Activated naive CD8-positive, alpha-beta T cell treated with anti-CD3 and anti-CD28 coated beads, Interleukin-2, amount 50 U/mL, for 24 hours (primary cell): ENCODE data around the gene FBLN1.
"Not testable (repeated sequence)": the region's sequence is repeated elsewhere in the genome, so short reads cannot be mapped to it uniquely, and the experiment has no call there.

Source experiments
- ATAC-seq: fragments of 150-1000 bp; cut with Tn5 transposase; one replicate; pipeline ENCODE4 v1.10.0; 2021
- DNase-seq: peaks from one replicate; pipeline ENCODE4 v3.0.0; 2021
- H3K27ac Mint-ChIP-seq: one replicate; pipeline ENCODE4 v1.8.0; 2021; ENCODE audit warnings: mild to moderate bottlenecking, mixed read lengths
- H3K27me3 Mint-ChIP-seq: one replicate; pipeline ENCODE4 v1.8.0; 2021; ENCODE audit warnings: mixed read lengths
- H3K36me3 Mint-ChIP-seq: one replicate; pipeline ENCODE4 v1.8.0; 2021; ENCODE audit warnings: low read depth, mixed read lengths
- H3K4me1 Mint-ChIP-seq: one replicate; pipeline ENCODE4 v1.8.0; 2021; ENCODE audit warnings: mixed read lengths
- H3K4me3 Mint-ChIP-seq: one replicate; pipeline ENCODE4 v1.8.0; 2021; ENCODE audit warnings: mild to moderate bottlenecking, moderate library complexity, mixed read lengths
- H3K9me3 Mint-ChIP-seq: one replicate; pipeline ENCODE4 v1.8.0; 2021; ENCODE audit warnings: mixed read lengths

Gene FBLN1

DNA sequence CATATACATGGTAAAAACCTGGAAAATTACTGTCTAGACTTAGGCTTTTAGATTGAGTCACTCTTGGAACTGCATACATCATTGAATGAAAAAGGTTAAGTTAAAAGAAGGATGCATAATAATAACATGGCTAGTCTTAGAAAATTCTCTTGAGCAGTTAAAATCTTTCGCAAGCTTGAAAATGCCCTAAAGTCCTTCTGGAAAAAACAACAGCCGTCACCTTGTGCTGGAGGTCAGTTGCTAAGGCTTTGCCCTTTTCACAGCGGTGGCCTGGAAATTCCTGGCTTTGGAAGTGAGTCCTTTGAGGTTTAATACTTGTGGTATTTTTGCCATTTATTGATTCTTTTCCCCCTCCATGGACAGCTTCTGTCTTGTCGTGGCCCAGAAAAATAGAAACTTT, 17.4 kb upstream of the FBLN1 start:
- Mint-ChIP-seq H3K9me3 (no peaks in the 10 kb centered on the region), H3K27me3 (peaks cover 12% of the 10 kb centered on the region), H3K4me3 (no peak overlapping the region)

DNA sequence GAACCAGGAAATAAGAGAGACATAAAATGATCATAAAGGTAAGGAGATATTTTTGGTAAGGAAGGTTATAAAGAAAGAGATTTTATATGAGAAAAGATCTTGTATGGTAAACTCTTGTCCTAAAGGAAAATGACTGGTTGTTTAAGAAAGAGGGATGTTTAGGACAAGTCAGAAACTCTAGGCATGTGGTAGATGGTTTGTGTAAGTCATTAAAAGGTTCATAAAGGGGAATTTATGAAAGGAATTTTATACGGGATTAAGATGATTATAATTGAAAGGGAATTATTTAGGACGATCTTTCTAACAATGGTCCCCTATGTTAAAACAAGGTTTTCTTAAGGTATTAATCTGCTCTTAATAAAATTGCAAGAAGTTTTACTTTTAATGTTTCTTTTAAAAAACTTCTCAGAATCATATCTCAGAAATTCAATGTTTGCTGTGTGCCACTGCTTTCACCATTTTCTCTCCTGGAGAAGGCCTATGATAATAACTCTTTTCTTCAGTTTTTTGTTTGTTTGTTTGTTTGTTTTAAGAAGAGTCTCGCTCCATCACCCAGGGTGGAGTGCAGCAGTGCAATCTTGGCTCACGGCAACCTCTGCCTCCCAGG, 13.8 kb upstream of the FBLN1 start:
- H3K36me3 Mint-ChIP-seq = no peaks in the 10 kb centered on the region
- H3K4me3 Mint-ChIP-seq = no peak overlapping the region
- no peaks in the 10 kb centered on the region for H3K9me3 Mint-ChIP-seq
- DNase-seq = no peak
- ATAC-seq = no peak
- H3K4me1 Mint-ChIP-seq = no peaks in the 10 kb centered on the region
- H3K27ac Mint-ChIP-seq = no peak overlapping the region
- peaks cover 11% of the 10 kb centered on the region for H3K27me3 Mint-ChIP-seq

More for the DNA sequence above, 17.4 kb upstream of the FBLN1 start:
- H3K36me3 Mint-ChIP-seq = no peaks in the 10 kb centered on the region
- no peak for DNase-seq
- H3K27ac Mint-ChIP-seq = no peak overlapping the region
- ATAC-seq = no peak
- H3K4me1 Mint-ChIP-seq = no peaks in the 10 kb centered on the region

DNA sequence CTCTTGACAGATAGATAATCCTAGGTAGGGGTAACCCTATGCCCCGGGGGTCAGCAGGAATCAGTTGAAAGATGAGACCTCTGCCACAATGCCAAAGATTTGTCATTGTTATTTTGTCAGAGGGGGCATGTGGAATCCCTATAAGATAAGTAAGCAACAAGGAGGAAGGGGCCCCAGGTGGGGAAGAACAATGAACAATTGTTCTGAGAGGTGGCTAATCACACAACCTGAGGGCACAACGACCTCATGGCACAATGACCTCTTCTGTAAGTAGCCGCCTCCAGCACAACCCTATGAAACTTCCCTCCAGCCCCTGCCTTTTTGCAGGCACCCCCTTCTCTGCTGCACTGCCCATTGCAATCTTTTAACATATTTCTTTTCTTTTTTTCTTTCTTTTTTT, 11.8 kb upstream of the FBLN1 start:
- Mint-ChIP-seq H3K27ac (no peak overlapping the region), H3K4me3 (no peak overlapping the region), H3K36me3 (no peaks in the 10 kb centered on the region), H3K27me3 (peaks cover 8% of the 10 kb centered on the region), H3K4me1 (no peaks in the 10 kb centered on the region), H3K9me3 (no peaks in the 10 kb centered on the region)
- ATAC-seq = no peak
- no peak for DNase-seq

DNA sequence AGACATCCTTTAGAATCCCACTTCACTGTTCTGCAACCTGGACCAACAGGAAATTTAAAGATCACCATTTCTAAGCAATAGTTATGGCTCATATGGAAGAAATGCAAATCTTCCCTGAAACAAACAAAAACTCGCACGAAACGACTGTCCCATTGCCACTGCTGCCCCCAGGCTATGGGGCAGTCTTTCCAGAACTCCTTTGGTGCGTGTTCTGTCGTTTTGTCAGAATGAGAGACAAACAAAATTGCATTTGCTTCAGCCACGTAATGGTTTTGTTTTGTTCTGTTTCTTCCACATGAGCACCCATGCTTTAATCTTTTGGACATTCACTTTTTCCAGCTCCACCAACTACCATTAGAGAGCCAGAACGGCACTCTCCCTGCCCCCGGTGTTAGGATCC, 10.8 kb upstream of the FBLN1 start:
- Mint-ChIP-seq H3K4me1 (no peaks in the 10 kb centered on the region), H3K27ac (no peak overlapping the region), H3K9me3 (no peaks in the 10 kb centered on the region), H3K4me3 (no peak overlapping the region), H3K36me3 (no peaks in the 10 kb centered on the region), H3K27me3 (peaks cover 11% of the 10 kb centered on the region)
- ATAC-seq (no peak), DNase-seq (no peak)

DNA sequence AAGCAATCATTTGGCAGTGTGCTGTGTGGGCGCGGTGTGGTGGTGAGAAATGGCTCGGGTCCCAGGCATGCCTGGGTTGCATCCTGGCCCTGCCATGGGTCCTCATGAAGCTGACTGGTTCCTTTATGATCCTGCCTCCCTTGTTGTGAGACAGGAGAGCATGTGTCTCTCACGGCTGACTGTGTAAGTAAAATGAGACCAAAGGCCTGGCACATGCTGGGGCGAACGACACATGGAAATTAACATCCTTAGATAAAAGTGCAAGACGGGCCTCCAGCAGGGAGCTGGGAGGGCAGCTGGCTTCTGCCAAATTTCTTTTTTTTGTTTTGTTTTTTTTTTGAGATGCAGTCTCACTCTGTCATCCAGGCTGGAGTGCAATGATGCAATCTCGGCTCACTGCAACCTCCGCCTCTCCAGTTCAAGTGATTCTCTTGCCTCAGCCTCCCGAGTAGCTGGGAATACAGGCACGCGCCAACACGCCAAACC, 9.4 kb upstream of the FBLN1 start:
- Mint-ChIP-seq H3K27ac (no peak overlapping the region), H3K4me3 (no peak overlapping the region)

DNA sequence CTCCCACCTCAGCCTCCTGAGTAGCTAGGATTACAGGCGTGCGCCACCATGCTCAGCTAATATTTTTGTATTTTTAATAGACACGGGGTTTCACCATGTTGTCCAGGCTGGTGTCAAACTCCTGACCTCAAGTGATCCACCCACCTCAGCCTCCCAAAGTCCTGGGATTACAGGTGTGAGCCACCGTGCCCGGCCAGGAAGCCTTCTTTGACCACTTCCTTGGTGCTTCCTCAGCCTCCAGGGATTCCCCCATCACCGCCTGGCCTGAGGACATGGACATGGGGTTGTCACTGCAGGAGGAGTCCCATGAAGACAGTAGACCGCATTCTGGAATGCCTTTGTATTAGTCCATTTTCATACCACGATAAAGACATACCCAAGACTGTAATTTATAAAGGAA, 8.4 kb upstream of the FBLN1 start:
- not testable (repeated sequence) for ATAC-seq, H3K9me3 Mint-ChIP-seq, H3K27ac Mint-ChIP-seq, H3K36me3 Mint-ChIP-seq, DNase-seq, H3K4me1 Mint-ChIP-seq, H3K4me3 Mint-ChIP-seq
- H3K27me3 Mint-ChIP-seq = peaks cover 11% of the 10 kb centered on the region

More for the DNA sequence above, 9.4 kb upstream of the FBLN1 start:
- H3K9me3 Mint-ChIP-seq = no peaks in the 10 kb centered on the region
- DNase-seq (no peak), ATAC-seq (no peak)
- peaks cover 13% of the 10 kb centered on the region for H3K27me3 Mint-ChIP-seq
- no peaks in the 10 kb centered on the region for H3K4me1 Mint-ChIP-seq
- no peaks in the 10 kb centered on the region for H3K36me3 Mint-ChIP-seq

DNA sequence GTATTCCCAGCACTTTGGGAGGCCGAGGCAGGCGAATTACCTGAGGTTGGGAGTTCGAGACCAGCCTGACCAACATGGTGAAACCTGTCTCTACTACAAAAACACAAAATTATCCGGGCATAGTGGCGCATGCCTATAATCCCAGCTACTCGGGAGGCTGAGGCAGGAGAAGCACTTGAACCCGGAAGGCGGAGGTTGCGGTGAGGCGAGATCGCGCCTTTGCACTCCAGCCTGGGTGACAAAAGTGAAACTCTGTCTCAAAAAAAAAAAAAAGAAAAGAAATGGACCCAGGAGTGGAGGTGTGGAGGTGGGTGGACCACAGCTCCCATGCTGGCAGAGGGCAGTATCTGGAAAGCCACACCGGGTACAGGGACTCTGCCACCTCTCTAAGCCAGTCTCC, 7.1 kb upstream of the FBLN1 start:
- H3K4me1 Mint-ChIP-seq, H3K27ac Mint-ChIP-seq, DNase-seq, H3K4me3 Mint-ChIP-seq, H3K36me3 Mint-ChIP-seq, ATAC-seq, H3K9me3 Mint-ChIP-seq: not testable (repeated sequence)
- peaks cover 21% of the 10 kb centered on the region for H3K27me3 Mint-ChIP-seq

DNA sequence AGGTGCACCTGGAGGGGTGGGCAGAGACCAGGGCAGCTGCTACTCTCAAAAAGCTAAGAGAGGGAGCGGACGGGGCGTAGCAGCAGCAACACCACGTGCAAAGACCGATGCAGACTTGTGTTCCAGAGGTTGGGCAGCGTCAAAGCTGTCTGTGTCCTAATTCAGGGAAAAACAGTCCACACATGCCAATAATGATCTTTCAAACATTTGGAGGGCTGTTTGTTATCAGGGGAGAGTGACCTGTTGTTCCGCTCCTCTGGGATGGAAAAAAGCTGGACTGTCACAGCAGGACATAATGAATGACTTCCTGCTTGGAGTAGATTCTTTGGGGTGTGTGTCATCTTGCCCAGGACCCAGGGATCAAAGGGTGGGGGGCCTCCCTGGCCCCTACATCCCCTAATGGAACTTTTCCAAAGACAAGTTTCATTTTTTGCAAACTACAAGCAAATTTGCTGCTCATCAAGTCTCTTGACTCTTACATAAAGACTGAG, 6.2 kb upstream of the FBLN1 start:
- Mint-ChIP-seq H3K36me3 (no peaks in the 10 kb centered on the region), H3K4me1 (no peaks in the 10 kb centered on the region), H3K27me3 (peaks cover 26% of the 10 kb centered on the region), H3K27ac (no peak overlapping the region), H3K9me3 (no peaks in the 10 kb centered on the region), H3K4me3 (no peak overlapping the region)
- no peak for ATAC-seq
- no peak for DNase-seq

DNA sequence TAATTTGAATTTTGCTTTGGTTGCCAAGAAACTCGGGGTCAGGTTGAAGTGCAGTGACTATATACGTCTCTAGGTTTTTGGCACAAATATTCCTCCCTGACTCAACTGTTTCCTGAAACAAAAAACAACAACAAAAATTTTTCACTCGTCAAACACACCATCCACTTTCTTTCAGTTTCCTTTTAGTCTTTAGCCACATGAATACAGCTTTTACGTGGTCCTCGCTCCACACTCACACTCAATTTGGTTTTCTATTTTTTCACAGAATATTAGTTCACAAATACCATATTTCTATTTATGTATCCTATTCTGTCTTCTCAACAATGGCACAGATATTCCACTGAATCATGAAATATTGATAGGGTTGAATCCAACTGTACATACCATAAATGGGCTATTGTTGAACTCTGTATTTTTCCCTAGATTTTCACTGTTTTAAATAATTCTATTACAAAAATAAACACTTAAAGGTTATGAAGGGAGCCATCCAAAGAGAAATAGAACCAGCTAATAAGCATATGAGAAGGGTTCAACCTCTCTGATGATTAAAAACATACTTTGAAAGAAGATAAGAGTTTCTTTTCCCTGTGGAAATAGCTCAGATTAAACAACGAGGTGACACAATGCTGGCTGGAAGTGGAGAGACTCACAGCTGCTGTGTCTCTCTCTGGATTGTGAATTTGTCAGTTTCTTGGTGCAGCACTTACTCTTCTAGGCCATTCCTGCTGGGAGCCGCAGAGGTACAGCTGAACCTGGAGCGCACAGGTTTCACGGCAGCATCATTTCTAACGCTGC, 5.1 kb upstream of the FBLN1 start:
- ATAC-seq (no peak), DNase-seq (no peak)
- Mint-ChIP-seq H3K27ac (no peak overlapping the region), H3K4me3 (no peak overlapping the region), H3K36me3 (no peaks in the 10 kb centered on the region), H3K27me3 (peaks cover 32% of the 10 kb centered on the region), H3K9me3 (no peaks in the 10 kb centered on the region), H3K4me1 (no peaks in the 10 kb centered on the region)

DNA sequence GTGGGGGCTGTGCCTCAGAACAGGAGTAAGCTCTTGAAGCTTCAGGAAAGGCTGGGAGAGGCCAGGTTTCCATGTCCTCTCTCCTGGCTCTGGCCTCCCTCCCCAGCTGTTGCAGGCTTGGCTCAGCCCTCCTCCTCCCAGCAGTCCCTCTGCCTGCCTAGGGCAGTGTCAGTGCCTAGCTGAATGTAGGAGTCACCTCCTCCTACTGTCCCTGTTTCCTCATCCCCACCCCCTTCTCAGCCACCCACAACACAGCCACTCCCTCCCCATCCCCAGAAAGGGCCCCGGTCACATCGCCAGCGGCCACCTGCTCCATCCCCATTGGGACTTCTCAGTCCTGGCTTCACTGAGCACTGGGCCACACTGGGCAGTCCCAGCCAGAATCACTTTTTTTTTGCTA, 2.9 kb upstream of the FBLN1 start:
- no peak for ATAC-seq
- Mint-ChIP-seq H3K4me1 (peaks cover 5% of the 10 kb centered on the region), H3K36me3 (no peaks in the 10 kb centered on the region), H3K27me3 (peaks cover 40% of the 10 kb centered on the region), H3K4me3 (no peak overlapping the region), H3K9me3 (no peaks in the 10 kb centered on the region), H3K27ac (no peak overlapping the region)
- DNase-seq = no peak

DNA sequence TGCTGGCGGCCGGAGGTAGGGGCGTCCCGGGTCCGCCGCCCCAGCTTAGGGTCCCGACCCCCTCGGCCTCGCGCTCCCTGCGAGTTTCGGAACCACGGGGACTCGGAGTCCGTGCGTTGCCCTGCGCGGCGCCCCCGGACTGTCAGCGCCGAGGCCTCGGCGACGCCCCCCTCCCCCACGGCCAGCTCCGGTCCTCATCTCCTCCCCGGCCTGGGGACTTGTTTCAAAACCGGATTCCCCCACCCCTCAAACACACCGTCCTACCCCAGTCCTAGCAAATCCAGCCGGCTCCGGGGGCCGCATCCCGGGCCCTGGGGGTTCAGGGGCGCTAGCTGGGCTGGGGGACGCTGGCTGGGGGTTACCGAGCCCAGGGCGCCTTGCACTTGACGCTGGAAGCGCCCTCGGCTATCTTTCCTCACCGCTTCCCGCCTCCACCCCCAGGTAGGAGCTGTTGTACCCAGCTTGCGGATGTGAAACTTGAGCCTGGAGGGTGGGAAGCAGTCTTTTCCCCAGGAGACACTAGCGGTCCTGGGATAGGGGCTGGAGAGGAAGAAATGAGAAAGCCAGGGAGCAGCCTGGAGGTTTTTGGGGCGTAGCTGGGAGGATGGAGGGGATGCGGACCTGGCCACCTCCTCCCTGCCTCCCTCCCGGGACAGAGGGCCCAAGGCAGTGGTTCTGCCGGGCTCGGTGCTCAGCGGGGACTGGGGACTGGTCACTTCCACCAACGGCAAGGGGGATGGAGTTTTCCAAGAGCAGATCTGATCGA, 550 bp downstream of the FBLN1 start:
- H3K4me3 Mint-ChIP-seq = no peak overlapping the region
- no peak for DNase-seq
- no peak for ATAC-seq
- no peak overlapping the region for H3K27ac Mint-ChIP-seq
- H3K27me3 Mint-ChIP-seq = peaks cover 51% of the 10 kb centered on the region
- H3K4me1 Mint-ChIP-seq = peaks cover 8% of the 10 kb centered on the region
- no peaks in the 10 kb centered on the region for H3K9me3 Mint-ChIP-seq
- no peaks in the 10 kb centered on the region for H3K36me3 Mint-ChIP-seq

DNA sequence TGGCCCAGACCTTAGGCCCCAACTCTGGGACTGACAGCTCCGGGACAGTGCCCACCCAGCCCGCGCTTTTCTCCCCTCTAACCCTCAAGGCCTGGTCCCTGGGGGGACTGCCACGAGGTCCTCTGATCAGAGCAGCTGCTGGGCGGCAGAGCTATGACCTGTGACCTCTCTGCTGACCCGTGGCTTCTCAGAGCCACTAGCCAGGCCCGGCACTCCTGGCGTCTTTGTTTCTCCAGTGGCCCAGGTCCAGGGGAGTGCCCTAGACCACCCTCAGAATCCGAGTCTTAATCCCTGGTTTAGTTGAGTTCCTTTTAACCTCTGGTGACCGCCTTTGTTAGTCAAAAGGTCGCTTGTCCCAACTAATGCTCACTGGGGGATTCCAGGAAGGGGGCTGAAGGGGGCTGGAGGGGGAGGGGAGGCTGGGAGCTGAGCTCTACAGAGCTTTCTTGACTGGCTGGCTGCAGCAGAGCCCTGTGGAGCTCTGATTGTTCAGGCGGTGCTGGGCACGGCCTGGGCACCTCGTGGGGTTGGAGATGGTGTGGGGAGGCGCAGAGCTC, 1.2 kb downstream of the FBLN1 start:
- Mint-ChIP-seq H3K9me3 (no peaks in the 10 kb centered on the region), H3K4me3 (no peak overlapping the region), H3K4me1 (peaks cover 8% of the 10 kb centered on the region), H3K27me3 (peaks cover 51% of the 10 kb centered on the region), H3K36me3 (no peaks in the 10 kb centered on the region), H3K27ac (no peak overlapping the region)
- DNase-seq = no peak
- no peak for ATAC-seq

DNA sequence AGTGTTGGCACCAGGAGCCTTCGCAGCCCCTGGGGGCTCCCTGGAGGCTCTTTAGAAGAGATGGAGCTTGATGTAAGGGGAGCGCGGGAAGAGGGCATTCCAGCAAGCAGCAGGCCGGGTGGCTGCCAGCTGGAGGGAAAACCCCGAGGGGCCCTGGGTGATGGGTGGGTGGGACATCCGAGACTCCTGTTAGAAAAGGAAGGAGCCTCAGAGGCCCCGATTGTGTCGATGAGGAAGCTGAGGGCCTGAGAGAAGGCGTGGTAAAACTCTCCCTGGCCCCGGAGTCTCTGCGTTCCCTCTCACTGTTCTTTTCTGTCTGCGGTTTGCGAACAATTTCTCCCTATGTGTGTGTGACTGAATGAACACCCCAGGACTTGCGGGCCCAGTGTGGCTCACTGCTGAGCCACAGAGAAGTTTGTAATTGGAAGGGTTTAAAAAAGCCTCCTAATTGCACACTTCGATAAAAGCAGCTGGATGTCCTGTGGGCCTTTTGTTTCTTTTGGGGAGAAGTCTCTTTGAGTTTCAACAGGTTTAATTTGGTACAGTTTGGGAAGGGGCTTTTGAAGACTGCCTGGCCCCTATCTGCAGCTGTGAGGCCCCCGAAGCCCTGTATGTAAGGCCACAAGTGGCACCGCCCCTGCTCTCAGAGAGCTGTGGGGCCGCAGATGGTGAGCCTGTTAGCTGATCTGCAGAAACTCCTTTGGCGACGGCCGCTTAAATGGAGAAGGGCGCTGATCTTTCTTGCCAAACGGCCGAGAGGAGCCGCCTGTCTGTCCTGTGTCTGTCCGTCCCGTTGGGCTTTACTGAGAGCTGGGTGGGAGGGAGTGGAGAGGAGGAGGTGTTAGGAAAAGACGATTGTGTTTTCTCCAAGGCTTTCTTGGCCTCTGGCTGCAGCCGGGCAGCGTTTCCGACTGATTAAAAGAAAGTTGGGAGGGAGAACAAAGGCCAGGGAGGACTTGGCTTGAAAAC, 2.0 kb downstream of the FBLN1 start:
- ATAC-seq (peak; percentile 39), DNase-seq (peak; percentile 11)
- Mint-ChIP-seq H3K36me3 (no peaks in the 10 kb centered on the region), H3K4me3 (no peak overlapping the region), H3K9me3 (no peaks in the 10 kb centered on the region), H3K27me3 (peaks cover 51% of the 10 kb centered on the region), H3K4me1 (peaks cover 8% of the 10 kb centered on the region), H3K27ac (no peak overlapping the region)
